Mucosa of descending colon (tissue), 3 donors: ENCODE measurements around the gene FHAD1. TPM values are rescaled to one million over a fixed set of nuclear protein-coding genes. Genes with fewer than 3 reads are reported as not detected.

Experiments used
- ATAC-seq: fragments of 200-7000 bp; cut with Tn5 transposase; one replicate; pipeline ENCODE4 v1.9.1; 2020; ENCODE audit warnings: mild to moderate bottlenecking, moderate library complexity
- DNase-seq, 3 donors: peaks; one replicate each; pipeline ENCODE4 v3.0.0-alpha.2; 2020
- H3K36me3 ChIP-seq: fragments of 200-600 bp; one replicate; pipeline ENCODE4 v1.8.0; 2021; ENCODE audit warnings: low read depth, mild to moderate bottlenecking
- H3K4me1 ChIP-seq: fragments of 200-600 bp; one replicate; pipeline ENCODE4 v1.8.0; 2021; ENCODE audit warnings: low read depth, mild to moderate bottlenecking
- H3K4me3 ChIP-seq: fragments of 200-600 bp; one replicate; pipeline ENCODE4 v1.8.0; 2021; ENCODE audit warnings: mild to moderate bottlenecking
- H3K9me3 ChIP-seq: fragments of 200-600 bp; one replicate; pipeline ENCODE4 v1.8.0; 2021; ENCODE audit warnings: mild to moderate bottlenecking
- intact Hi-C, 2 donors: fragments of 100-400 bp; cut with DNase I in 1 of 2; cut with micrococcal nuclease in 1 of 2; formaldehyde crosslinking; loops; one replicate each; pipeline versions ENCODE4 v1.11.0 to v1.11.1; 2022; cut with DNase I, micrococcal nuclease
- total RNA-seq, 3 donors: library from RNA; stranded (reverse); fragmentation: NEBNext Ultra II Directional in 2 of 3; extraction: Animal tissue kit (Norgen Biotek cat#: 25700) in 2 of 3; gene quantifications; one replicate each; pipeline versions ENCODE4 v1.2.1 to v1.2.4, GENCODE V29; 2021 to 2023
- TF ChIP-seq, protein P1 (sequence below): fragments of 200-600 bp; IDR thresholded peaks from one replicate; pipeline ENCODE4 v1.8.0; 2022; ENCODE audit warnings: antibody characterized with exemption, mild to moderate bottlenecking
- donor health status: DM: no; HTN: no; CAD: no; lungs with moderate emphysema.
- donor health status: DM: no; HTN: no; CAD: no.
- donor health status: DM: no; HTN: yes; CAD: no.

The FHAD1 gene
- total RNA-seq, 3 donors from 2014 or later: 0.89 to 1.9 (median 0.99) TPM

DNA sequence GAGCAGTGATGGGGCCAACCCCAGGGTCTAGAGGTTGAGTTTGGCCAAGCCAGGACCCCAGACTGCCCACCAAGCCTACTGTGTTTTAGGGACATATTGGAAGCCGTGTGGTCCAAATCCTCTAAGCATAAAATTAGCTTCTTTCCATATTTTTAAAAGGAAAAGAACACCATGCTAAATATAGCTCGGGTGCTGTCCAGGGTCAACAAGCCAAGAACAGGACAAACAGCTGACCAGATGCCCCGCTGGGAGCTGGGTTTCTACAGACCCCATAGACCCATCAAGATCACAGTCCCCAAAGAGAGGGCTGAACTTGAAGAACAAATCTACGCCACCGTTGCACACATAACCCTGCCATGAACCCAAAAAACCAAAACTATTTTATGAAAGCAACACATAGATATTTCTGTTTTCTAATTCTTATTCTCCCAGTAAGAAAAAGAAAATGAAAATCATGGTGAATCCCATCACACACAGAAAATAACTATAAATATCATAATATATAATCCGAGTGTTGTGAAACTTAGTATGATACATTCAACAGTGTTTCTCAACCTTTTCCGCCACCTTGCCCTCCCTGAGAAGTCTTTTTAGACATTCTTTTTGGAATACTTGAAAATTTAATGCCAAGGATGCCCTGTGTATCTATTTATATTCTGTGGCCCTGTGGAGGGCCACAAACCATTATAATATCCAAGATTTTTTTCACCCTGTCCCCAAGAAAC lies 36.2 kb upstream of the FHAD1 start:
- H3K4me1 ChIP-seq: peaks cover 11% of the 10 kb centered on the region
- H3K4me3 ChIP-seq: no peak overlapping the region
- H3K9me3 ChIP-seq: no peaks in the 10 kb centered on the region
- intact Hi-C loops: loop anchor here in 1 of 2 donors (10.0 kb wide), 1 partner anchor 56 kb away; the partner anchor contains the start of gene TMEM51
- no peak for DNase-seq
- TF ChIP-seq, protein P1, sequence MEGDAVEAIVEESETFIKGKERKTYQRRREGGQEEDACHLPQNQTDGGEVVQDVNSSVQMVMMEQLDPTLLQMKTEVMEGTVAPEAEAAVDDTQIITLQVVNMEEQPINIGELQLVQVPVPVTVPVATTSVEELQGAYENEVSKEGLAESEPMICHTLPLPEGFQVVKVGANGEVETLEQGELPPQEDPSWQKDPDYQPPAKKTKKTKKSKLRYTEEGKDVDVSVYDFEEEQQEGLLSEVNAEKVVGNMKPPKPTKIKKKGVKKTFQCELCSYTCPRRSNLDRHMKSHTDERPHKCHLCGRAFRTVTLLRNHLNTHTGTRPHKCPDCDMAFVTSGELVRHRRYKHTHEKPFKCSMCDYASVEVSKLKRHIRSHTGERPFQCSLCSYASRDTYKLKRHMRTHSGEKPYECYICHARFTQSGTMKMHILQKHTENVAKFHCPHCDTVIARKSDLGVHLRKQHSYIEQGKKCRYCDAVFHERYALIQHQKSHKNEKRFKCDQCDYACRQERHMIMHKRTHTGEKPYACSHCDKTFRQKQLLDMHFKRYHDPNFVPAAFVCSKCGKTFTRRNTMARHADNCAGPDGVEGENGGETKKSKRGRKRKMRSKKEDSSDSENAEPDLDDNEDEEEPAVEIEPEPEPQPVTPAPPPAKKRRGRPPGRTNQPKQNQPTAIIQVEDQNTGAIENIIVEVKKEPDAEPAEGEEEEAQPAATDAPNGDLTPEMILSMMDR: no peak
- ATAC-seq: no peak
- no peaks in the 10 kb centered on the region for H3K36me3 ChIP-seq

DNA sequence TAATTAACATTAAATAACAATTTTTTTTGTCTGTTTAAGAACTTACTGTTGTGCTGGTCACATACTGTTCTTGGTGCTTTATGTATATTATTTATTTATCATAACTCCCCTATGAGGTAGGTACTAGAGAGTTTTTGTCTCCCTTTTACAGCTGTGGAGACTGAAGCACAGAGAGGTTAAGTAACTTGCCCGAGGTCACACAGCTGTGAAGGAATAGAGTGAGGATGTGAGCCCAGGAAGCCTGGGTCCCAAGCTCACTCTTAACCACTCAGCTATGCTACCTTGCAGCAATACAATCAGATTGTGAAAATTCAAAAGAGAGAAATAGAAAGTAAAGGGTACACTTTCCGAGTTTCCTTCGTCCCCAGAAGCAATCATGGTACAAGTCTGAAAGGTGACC lies 35.6 kb upstream of the FHAD1 start:
- Histone ChIP-seq H3K4me1 (peaks cover 11% of the 10 kb centered on the region), H3K4me3 (no peak overlapping the region), H3K9me3 (no peaks in the 10 kb centered on the region), H3K36me3 (no peaks in the 10 kb centered on the region)
- no peak for ATAC-seq
- DNase-seq: no peak
- intact Hi-C loops: loop anchor here in 1 of 2 donors (10.0 kb wide), 1 partner anchor 57 kb away; the partner anchor contains the start of gene TMEM51
- TF ChIP-seq, protein P1: no peak

DNA sequence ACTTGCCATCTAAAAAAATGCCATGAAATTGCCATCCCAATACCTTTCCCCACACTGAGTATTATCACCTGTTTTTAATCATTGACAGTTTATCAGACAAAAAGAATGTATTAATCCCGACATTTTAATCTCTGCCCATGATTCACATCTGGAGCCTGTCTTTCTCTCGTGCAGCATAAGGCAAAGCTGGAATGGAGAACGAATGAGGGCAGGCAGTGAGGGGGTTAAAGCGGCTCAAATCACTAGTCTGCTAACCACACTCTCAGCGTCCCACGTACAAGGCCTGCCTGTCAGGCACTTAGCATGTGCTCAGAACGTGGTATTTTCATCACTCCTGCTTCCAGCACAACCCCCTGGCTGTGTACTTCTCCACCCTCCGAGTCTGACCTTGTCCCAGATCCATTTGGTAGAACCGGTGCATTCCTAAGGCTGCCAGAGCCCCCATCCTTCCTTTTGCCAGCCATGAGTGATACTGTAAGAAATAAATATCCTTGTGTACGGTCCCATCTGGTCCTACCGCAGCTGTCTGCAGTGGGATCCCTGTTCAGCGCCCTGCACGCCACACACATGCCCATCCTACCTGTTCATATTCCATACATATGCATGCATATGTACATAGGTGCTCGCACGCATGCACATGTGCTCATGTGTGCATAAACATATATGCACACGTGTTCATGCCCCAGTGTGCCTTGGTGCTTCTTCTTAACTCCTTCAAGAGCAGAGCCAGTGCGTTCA lies 34.6 kb upstream of the FHAD1 start:
- no peaks in the 10 kb centered on the region for H3K36me3 ChIP-seq
- intact Hi-C loops: loop anchor here in 1 of 2 donors (10.0 kb wide), 1 partner anchor 58 kb away; the partner anchor contains the start of gene TMEM51
- H3K9me3 ChIP-seq: no peaks in the 10 kb centered on the region
- no peak for DNase-seq
- no peak overlapping the region for H3K4me3 ChIP-seq
- ATAC-seq: no peak
- TF ChIP-seq, protein P1: no peak
- peaks cover 11% of the 10 kb centered on the region for H3K4me1 ChIP-seq

DNA sequence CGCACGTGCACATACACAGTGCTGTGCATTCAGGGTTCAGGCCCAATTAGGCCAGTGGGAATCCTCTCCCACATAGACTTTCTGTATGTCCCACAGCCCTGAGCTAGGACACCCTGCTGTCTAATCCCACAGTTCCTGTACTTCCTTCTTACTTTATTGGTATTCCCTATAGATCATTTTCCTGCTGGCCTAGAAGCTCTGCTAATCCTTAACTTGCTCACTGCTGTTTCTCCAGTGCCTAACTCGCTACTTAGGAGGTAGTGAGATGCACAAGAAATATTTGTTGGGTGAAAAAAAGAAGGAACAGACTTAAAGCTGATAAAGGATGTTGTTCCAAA lies 34.1 kb upstream of the FHAD1 start:
- TF ChIP-seq, protein P1: no peak
- no peaks in the 10 kb centered on the region for H3K36me3 ChIP-seq
- peaks cover 11% of the 10 kb centered on the region for H3K4me1 ChIP-seq
- no peaks in the 10 kb centered on the region for H3K9me3 ChIP-seq
- H3K4me3 ChIP-seq: no peak overlapping the region
- ATAC-seq: no peak
- DNase-seq: no peak
- intact Hi-C loops: loop anchor here in 1 of 2 donors (10.0 kb wide), 1 partner anchor 58 kb away; the partner anchor contains the start of gene TMEM51

DNA sequence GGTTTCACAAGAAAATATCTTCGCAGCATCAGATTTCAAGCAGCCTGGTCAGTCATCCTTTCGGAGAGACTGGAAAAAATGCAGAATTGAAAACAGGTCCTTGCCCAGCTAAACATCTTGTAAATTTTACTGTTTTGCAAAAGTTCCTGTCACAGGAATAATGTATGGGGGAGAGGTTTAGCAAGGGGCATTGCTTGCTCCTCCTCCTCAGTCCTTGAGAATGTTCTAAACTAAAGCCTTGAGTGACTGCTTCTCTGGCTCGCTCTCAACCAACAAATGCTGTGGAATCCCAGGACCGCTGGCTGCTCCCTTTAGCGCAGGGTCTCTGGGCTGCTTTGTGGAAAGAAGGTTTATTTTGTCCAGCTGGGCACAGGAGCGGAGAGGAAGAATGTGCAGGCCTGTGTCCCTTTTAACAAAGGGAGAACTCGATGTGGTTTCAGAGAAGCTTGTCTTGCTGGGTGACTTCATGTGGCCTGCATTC lies 33.6 kb upstream of the FHAD1 start:
- TF ChIP-seq, protein P1: no peak
- ATAC-seq: no peak
- peaks cover 11% of the 10 kb centered on the region for H3K4me1 ChIP-seq
- no peaks in the 10 kb centered on the region for H3K36me3 ChIP-seq
- intact Hi-C loops: loop anchor here in 1 of 2 donors (10.0 kb wide), 1 partner anchor 59 kb away; the partner anchor contains the start of gene TMEM51
- no peak for DNase-seq
- H3K4me3 ChIP-seq: no peak overlapping the region
- no peaks in the 10 kb centered on the region for H3K9me3 ChIP-seq
